SK-N-SH (cell line): Measurements from ENCODE around the gene EEFSEC.

Source experiments
- CTCF ChIP-seq: fragments of 200-600 bp; sonication (generic); IDR thresholded peaks from 2 replicates; pipeline ENCODE4 v1.6.1; 2017; ENCODE audit warnings: antibody characterized with exemption, mild to moderate bottlenecking, moderate library complexity
- EP300 ChIP-seq, 2 experiments: IDR thresholded peaks; 2 replicates each; pipeline versions ENCODE4 v1.4.0 to v1.6.1; 2012; ENCODE audit warnings: borderline replicate concordance in 1 of 2, low read depth in 1 of 2, low read length in 1 of 2
- IRF3 ChIP-seq: fragments of 150-350 bp; IDR thresholded peaks from 2 replicates; pipeline ENCODE4 v1.6.1; 2016; ENCODE audit warnings: mild to moderate bottlenecking, low read depth, low read length
- NRF1 ChIP-seq: IDR thresholded peaks from 2 replicates; pipeline ENCODE4 v1.6.1; 2012; ENCODE audit warnings: low read depth, mild to moderate bottlenecking, low read length
- RFX5 ChIP-seq: IDR thresholded peaks from 2 replicates; pipeline ENCODE4 v1.6.1; 2012; ENCODE audit warnings: mild to moderate bottlenecking, improper control_type of control experiment, low read length

GRCh38 chr3:128149650-128150049 is 3.6 kb upstream of the EEFSEC start:
- TF ChIP-seq EP300 (IDR thresholded peaks at IDR 0.05; ENCODE audit: borderline replicate concordance in 1 of 2, low read depth in 1 of 2, low read length in 1 of 2) (no peak), IRF3 (no peak), NRF1 (no peak), CTCF (no peak), RFX5 (no peak)
